Activated T-cell treated with anti-CD3 and anti-CD28 coated beads, Interleukin-2, amount 50 U/mL, for 72 hours (primary cell): Measurements from ENCODE around the gene TLE3. TPM values are rescaled to one million over a fixed set of nuclear protein-coding genes. Genes with fewer than 3 reads are reported as not detected.

ENCODE experiments used
- ATAC-seq, 2 donors: fragments of 150-1000 bp; cut with Tn5 transposase; replicated peaks in 1 of 2; 2 replicates each; pipeline ENCODE4 v1.10.0; 2021; ENCODE audit warnings: moderate library complexity in 2 of 2, mild to moderate bottlenecking in 1 of 2
- DNase-seq, 2 donors: peaks; one replicate each; pipeline ENCODE4 v3.0.0; 2021 to 2022; ENCODE audit warnings: mixed read lengths in 1 of 2
- H3K27ac Mint-ChIP-seq: one replicate; pipeline ENCODE4 v1.8.0; 2022; ENCODE audit warnings: mild to moderate bottlenecking, moderate library complexity, mixed read lengths
- H3K27me3 Mint-ChIP-seq: one replicate; pipeline ENCODE4 v1.8.0; 2022; ENCODE audit warnings: low read depth, mixed read lengths
- H3K36me3 Mint-ChIP-seq, 2 donors: one replicate each; pipeline ENCODE4 v1.8.0; 2022; ENCODE audit warnings: mixed read lengths in 2 of 2, mild to moderate bottlenecking in 1 of 2; ENCODE audit not compliant: insufficient read depth in 2 of 2
- H3K4me1 Mint-ChIP-seq: one replicate; pipeline ENCODE4 v1.8.0; 2022; ENCODE audit warnings: low read depth, mixed read lengths
- H3K4me3 Mint-ChIP-seq, 2 donors: one replicate each; pipeline ENCODE4 v1.8.0; 2022; ENCODE audit warnings: mild to moderate bottlenecking in 2 of 2, mixed read lengths in 2 of 2, moderate library complexity in 2 of 2
- H3K9me3 Mint-ChIP-seq, 2 donors: one replicate each; pipeline ENCODE4 v1.8.0; 2022; ENCODE audit warnings: mixed read lengths in 2 of 2
- total RNA-seq, 2 donors: library from RNA; stranded (reverse); gene quantifications; one replicate each; pipeline ENCODE4 v1.2.3, GENCODE V29; 2022

Gene TLE3
- total RNA-seq, 2 donors from 2014 or later, result 84.6 to 112 TPM

DNA sequence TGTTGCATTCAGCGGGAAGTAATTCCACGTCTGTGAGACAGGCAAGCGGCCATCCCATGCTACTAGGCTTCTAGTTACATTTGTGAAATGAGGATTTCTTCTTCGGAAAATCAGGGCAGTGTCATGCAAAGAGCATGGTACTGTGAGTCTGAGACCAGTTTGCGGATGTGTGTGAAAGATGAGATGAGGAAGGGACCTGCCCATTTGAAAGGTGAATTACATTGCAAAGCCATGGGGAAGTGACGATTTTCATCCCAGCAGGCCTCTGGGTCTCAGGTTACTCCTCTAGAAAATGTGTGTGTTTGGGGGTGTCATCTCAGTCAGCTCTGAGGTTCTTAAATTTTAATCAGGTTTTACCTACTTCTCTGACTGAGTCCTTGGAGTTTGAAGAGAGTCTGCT lies 16.1 kb downstream of the TLE3 start:
- Mint-ChIP-seq H3K36me3 (peaks cover 8 to 30% of the 10 kb centered on the region in 2 donors), H3K4me1 (peaks cover 48% of the 10 kb centered on the region), H3K9me3 (no peaks in the 10 kb centered on the region), H3K27me3 (no peaks in the 10 kb centered on the region), H3K27ac (no peak overlapping the region), H3K4me3 (no peak overlapping the region)
- ATAC-seq, result no peak
- no peak for DNase-seq

DNA sequence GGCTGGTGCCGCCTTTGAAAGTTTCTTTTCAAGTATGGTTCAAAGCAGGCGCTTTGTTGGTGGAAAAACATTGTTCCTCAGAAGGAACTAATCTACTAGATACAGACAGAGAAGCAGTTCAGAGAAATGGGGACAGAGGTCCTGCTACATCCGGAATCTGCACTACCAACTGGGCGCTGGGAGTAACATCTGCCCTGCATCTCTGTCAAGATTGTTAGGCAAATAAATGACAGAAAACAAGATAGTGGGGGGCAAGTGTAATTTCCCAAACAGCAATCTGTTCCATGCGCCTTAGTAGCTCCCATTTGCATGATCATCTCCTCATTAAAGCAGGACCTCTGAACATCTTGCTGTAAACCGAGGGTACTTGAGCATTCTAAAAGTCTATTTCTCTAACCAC lies 17.4 kb downstream of the TLE3 start:
- Mint-ChIP-seq H3K27ac (no peak overlapping the region), H3K4me1 (peaks cover 40% of the 10 kb centered on the region), H3K4me3 (no peak overlapping the region), H3K36me3 (peaks cover 8 to 24% of the 10 kb centered on the region in 2 donors), H3K9me3 (no peaks in the 10 kb centered on the region), H3K27me3 (no peaks in the 10 kb centered on the region)
- ATAC-seq (no peak), DNase-seq (no peak)

DNA sequence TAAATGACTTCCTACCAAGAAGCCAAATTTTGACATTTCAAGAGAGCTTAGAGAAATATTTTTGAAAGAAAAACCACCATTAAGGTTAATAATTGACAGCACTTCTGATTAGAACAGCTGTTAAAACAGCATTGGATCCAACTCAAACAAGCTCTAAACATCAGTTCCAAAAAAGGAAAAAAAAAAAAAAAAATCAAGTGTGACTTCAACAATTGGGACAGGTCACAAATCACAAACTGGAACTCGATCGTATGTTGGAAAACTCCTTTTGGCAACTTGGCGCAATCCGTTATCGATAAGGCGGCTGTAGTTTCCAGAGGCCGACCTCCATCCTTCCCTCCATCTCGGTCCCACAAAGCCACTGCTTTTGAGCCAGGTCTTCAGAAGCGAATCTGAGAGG lies 17.8 kb downstream of the TLE3 start:
- H3K36me3 Mint-ChIP-seq, result peaks cover 8 to 22% of the 10 kb centered on the region in 2 donors
- no peak for DNase-seq
- H3K27ac Mint-ChIP-seq, result no peak overlapping the region
- no peaks in the 10 kb centered on the region for H3K9me3 Mint-ChIP-seq
- ATAC-seq, result no peak
- H3K4me1 Mint-ChIP-seq, result peaks cover 35% of the 10 kb centered on the region
- H3K4me3 Mint-ChIP-seq, result no peak overlapping the region
- H3K27me3 Mint-ChIP-seq, result no peaks in the 10 kb centered on the region

DNA sequence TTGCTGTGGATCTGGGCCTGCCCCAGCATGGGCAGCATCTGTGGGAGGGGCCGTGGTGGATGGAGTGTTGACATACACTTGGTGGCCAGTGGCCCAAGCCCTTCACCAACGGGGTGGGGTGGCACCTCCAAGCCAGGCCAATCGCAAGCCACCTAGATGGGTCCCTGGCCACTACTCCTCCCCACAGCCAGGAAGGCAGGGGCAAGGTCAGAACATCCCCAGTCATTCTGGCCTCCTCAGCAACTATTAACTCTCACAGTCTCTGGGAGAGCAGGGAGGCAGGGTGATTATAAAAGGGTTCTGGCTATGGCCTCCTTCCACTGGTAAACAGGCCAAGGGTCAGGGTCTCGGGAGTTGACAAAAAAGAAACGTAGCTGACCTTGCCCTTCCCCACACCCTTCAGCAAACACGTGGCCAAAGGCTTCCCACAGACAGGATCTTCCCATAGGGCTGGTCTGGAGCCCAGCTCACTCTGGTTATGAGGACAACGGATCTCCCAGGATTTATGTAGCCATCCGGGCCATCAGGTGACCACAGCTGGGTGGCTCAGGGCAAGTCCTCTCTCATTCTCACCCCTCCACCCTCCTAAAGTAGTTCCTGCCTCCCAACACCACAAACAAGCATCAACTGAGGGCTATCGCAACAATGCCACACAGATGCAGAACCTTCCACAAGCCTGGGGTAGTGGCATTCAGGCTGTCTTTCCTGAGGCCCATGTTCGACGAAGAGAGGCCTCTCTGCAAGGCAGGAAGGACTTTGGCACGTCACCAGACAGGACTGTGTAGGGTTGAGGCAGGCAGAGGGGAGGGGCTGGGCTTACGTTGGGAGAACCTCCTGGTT lies 18.9 kb downstream of the TLE3 start:
- ATAC-seq, result no peak
- peaks cover 6 to 25% of the 10 kb centered on the region in 2 donors for H3K36me3 Mint-ChIP-seq

DNA sequence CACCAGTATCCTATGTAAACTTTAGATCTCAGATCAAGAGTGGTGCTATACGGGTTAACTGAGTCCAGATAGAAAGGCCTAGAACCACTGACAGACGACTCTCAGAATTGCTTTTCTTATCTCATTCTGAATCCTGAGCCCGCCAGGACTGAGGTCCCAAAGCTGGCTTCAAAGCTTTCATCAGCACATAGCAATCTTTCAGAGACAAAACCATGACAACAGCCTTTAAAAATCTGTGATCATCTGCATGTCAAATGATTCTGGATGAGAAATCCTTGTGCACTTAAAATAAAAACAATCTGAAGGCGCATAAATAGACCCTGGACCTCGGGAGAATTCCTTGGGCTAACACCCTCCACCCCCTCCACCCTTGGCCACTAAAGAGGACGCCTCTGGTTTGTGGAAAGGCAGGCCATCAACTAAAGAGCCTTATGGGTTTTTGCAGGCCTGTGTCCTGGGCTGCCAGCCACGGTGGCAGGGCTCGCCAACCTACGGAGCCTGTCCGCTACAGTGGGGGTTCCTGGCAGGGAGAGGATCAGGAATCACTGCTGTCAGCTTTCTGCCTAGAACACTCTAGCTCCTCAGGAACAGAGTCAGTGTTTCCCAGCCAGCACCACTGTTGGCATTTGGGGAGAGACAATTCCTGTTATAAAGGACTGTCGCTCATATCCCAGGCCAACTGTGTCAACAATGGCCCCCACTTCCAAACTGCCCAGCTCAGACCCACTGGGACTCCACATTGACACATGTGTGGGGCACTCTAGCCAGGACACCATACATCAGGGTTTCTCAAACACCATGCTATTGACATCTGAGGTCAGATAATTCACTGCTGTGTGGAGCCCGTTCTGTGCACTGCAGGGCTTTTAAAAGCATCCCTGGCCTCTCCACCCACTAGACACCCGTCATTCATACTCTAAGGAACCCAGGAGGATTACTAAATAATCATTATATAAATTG lies 20.2 kb downstream of the TLE3 start:
- no peaks in the 10 kb centered on the region for H3K27me3 Mint-ChIP-seq
- H3K9me3 Mint-ChIP-seq, result no peaks in the 10 kb centered on the region
- peaks cover 10 to 29% of the 10 kb centered on the region in 2 donors for H3K36me3 Mint-ChIP-seq
- DNase-seq (no peak), ATAC-seq (no peak)
- H3K27ac Mint-ChIP-seq, result no peak overlapping the region
- H3K4me3 Mint-ChIP-seq, result no peak overlapping the region
- peaks cover 26% of the 10 kb centered on the region for H3K4me1 Mint-ChIP-seq

More for the DNA sequence above, 18.9 kb downstream of the TLE3 start:
- Mint-ChIP-seq H3K27ac (no peak overlapping the region), H3K4me1 (peaks cover 25% of the 10 kb centered on the region), H3K9me3 (no peaks in the 10 kb centered on the region), H3K4me3 (no peak overlapping the region), H3K27me3 (no peaks in the 10 kb centered on the region)
- DNase-seq, result no peak

DNA sequence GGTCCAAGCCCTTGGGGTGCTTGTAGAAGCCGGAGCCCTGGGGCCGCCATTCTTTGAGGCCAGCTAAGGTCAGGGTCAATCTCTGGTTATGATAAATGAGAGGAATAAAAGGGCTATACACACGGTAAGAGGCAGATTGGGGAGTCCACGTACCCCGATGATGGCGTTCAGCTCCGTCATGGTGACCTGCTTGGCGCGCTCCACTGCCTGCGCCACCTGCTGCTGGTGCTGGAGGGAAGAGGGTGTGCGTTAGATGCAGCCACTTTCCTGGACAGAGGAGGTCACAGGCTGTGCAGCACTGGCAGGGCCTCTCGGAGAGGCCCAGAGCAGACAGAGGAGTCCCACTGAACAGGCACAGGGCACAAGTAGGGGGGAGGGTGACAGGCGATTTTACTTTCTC lies 23.3 kb downstream of the TLE3 start:
- Mint-ChIP-seq H3K27me3 (no peaks in the 10 kb centered on the region), H3K4me1 (peaks cover 28% of the 10 kb centered on the region), H3K9me3 (no peaks in the 10 kb centered on the region), H3K36me3 (peaks cover 12 to 29% of the 10 kb centered on the region in 2 donors), H3K4me3 (no peak overlapping the region), H3K27ac (no peak overlapping the region)
- no peak for DNase-seq
- no peak for ATAC-seq

DNA sequence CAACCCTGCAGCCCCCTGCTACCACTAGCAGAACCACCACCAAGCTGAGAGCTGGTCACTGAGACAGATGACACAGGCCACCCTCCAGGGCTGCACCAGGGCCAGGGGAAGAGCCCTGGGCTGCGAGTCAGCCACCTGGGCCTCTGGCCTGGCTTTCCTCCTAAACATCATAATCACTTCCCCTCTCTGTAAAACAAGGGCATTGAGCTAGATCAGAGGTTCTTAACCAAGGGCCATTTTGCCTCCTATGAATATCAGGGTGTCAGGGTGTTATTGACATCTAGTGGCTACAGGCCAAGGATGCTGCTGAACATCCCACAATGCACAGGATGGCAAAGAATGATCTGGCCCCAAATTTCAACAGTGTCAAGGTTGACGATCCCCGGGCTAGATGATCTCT lies 25.2 kb downstream of the TLE3 start:
- peaks cover 18 to 32% of the 10 kb centered on the region in 2 donors for H3K36me3 Mint-ChIP-seq
- no peak overlapping the region for H3K4me3 Mint-ChIP-seq
- no peaks in the 10 kb centered on the region for H3K9me3 Mint-ChIP-seq
- no peak overlapping the region for H3K27ac Mint-ChIP-seq
- no peak for ATAC-seq
- H3K27me3 Mint-ChIP-seq, result no peaks in the 10 kb centered on the region
- DNase-seq, result no peak
- H3K4me1 Mint-ChIP-seq, result peaks cover 24% of the 10 kb centered on the region

DNA sequence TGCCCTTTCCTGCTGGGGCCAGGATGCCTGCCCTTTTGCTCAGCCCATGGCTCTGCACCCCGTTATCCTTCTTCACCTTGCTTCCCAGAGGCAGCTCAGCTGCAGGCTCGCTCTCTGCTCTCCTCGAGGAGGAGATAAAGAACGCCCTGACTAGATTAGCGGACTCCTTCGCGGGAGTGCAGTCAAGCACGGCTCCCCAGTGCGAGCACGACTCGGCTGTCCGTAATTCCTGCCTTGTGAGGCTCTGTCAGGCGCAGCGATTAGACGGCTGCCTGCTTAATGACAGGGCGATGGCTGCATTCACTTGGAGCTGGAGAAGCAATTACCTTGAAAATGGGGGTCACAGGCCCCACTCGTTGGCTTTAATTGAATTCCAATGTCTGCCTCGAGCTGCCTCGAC lies 25.9 kb downstream of the TLE3 start:
- no peak for ATAC-seq
- H3K4me3 Mint-ChIP-seq, result no peak overlapping the region
- H3K27me3 Mint-ChIP-seq, result no peaks in the 10 kb centered on the region
- DNase-seq, result no peak
- H3K9me3 Mint-ChIP-seq, result no peaks in the 10 kb centered on the region
- peaks cover 24% of the 10 kb centered on the region for H3K4me1 Mint-ChIP-seq
- H3K36me3 Mint-ChIP-seq, result peaks cover 18 to 32% of the 10 kb centered on the region in 2 donors
- no peak overlapping the region for H3K27ac Mint-ChIP-seq

DNA sequence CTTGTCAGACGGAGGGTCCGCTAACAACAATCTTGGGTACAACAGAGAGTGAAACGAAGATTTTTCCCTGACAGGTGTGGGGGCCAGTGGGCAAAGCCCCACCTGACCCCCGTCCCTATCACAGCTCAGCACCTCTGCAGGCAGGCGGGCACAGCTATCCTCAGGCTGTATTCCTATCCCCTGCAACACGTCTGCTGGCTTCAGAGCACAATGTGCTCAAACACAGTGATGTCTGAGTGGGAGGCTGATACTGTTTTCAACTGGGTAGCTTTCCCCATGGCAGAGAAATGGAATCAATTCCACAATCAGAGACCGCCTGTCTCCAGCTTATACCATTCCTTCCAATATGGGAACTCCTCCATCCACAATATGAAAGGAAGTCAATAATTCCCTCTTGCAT lies 28.0 kb downstream of the TLE3 start:
- H3K27ac Mint-ChIP-seq, result no peak overlapping the region
- peaks cover 19% of the 10 kb centered on the region for H3K4me1 Mint-ChIP-seq
- ATAC-seq (no peak), DNase-seq (no peak)
- no peak overlapping the region for H3K4me3 Mint-ChIP-seq
- H3K36me3 Mint-ChIP-seq, result peaks cover 18 to 28% of the 10 kb centered on the region in 2 donors
- no peaks in the 10 kb centered on the region for H3K9me3 Mint-ChIP-seq
- no peaks in the 10 kb centered on the region for H3K27me3 Mint-ChIP-seq

DNA sequence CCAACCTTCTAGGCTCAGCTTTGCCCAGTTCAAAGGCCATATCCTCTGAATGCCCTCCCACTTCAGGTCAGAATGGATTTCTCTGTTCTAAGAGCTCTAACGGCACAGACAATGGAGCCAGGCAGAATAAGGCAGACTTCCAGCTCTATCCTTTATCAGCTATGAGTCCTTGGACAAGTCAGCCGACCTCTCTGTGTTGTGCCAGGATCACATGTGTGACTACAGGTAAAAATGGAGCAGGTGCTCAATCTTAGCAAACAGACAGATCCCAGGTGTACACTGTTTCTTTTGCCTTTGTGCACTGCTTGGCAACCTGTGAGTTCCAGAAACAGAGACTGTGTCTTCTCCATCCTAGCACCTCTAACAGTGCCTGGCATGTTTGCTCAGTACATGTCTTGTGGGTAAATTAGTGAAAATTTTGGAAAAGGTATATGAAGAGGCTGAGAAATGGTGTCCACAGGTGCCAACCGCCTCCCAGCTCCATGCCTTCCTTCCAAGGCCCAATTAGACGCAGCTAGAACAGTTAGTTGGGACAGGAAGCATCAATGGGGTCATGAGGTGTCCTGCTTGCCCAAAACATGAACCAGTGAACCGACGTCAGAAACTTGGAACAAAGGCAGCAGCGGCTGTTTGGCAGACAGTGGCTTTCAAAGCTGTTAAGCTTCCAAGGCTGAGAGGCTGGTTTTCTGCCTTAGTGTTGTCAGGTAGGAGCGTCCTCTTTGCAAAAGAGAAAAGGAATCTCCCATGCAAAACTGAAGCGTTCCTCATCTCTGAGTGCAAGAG lies 28.7 kb downstream of the TLE3 start:
- peaks cover 19 to 25% of the 10 kb centered on the region in 2 donors for H3K36me3 Mint-ChIP-seq
- H3K4me3 Mint-ChIP-seq, result no peak overlapping the region
- no peaks in the 10 kb centered on the region for H3K27me3 Mint-ChIP-seq
- no peaks in the 10 kb centered on the region for H3K9me3 Mint-ChIP-seq
- H3K4me1 Mint-ChIP-seq, result peaks cover 19% of the 10 kb centered on the region
- ATAC-seq, result no peak
- H3K27ac Mint-ChIP-seq, result peak overlapping the region; percentile 1
- DNase-seq, result no peak

DNA sequence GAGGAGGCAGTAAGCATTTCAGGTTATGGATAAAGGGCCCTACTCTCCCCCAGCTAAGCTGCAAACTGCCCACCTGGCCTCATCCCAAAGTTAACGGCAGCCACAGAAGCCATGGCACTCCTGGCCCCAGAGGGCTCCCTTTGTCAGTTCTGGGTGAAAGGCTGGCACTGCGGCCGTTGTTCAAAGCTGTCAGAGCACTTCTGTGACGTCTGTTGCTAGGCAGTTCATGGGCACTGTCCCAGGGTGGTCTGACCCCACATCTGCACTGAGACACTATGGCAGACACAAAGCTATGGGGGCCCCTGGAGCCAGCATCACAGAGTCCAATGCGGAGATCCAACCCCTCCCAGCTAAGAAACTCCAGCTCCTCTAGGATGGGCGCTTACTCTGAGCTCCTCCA lies 30.0 kb downstream of the TLE3 start:
- Mint-ChIP-seq H3K27ac (no peak overlapping the region), H3K36me3 (peaks cover 11 to 17% of the 10 kb centered on the region in 2 donors), H3K27me3 (no peaks in the 10 kb centered on the region), H3K9me3 (no peaks in the 10 kb centered on the region), H3K4me3 (no peak overlapping the region), H3K4me1 (peaks cover 9% of the 10 kb centered on the region)
- no peak for DNase-seq
- ATAC-seq, result no peak

DNA sequence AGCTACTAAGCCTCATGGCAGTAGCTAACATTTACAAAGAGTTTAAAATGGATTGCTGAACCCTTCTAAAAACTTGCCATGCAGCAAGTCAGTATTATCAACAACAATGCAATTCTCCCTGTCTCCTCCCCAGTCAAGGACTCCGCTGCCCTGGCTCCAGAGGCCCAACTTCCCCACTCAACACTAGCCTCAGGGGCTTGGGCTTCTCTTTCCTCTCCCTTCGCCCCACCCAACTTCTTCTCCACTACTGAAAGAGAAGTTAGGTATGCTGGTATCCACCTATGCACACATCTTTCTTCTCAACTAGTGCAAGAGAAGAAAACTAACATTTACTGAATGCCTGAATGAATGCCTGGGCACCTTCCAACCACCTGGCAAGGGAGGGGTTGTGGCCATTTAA lies 30.7 kb downstream of the TLE3 start:
- ATAC-seq, result no peak
- no peaks in the 10 kb centered on the region for H3K9me3 Mint-ChIP-seq
- H3K36me3 Mint-ChIP-seq, result peaks cover 10 to 18% of the 10 kb centered on the region in 2 donors
- H3K27me3 Mint-ChIP-seq, result no peaks in the 10 kb centered on the region
- no peak overlapping the region for H3K27ac Mint-ChIP-seq
- H3K4me1 Mint-ChIP-seq, result peaks cover 9% of the 10 kb centered on the region
- H3K4me3 Mint-ChIP-seq, result no peak overlapping the region
- no peak for DNase-seq
